Kidney (tissue), 14 donors: ENCODE data around the gene CLMP. TPM values are rescaled to one million over a fixed set of nuclear protein-coding genes. Genes with fewer than 3 reads are reported as not detected.
A peak's percentile ranks its signal among the peaks of the same experiment; 100 is the strongest.

Experiments
- DNase-seq, 5 donors: peaks; one replicate each; pipeline ENCODE4 v3.0.0-alpha.2; 2013 to 2020
- FAIRE-seq: peaks from 2 replicates; lab custom pipeline; 2012; peaks lifted over from hg19 to GRCh38; lab: Jason Lieb, UNC
- H3K27ac ChIP-seq, 2 donors: one replicate each; pipeline ENCODE4 v1.7.0; 2013; ENCODE audit warnings: low read depth in 2 of 2, low read length in 2 of 2, inconsistent platforms in 1 of 2
- H3K27me3 ChIP-seq: one replicate; pipeline ENCODE4 v1.7.1; 2013; ENCODE audit warnings: low read length, inconsistent platforms; ENCODE audit not compliant: control insufficient read depth, insufficient read depth
- H3K36me3 ChIP-seq, 3 donors: one replicate each; pipeline versions ENCODE4 v1.7.0 to v1.7.1; 2013; ENCODE audit warnings: low read length in 3 of 3, control low read depth in 1 of 3, inconsistent platforms in 1 of 3; ENCODE audit not compliant: insufficient read depth in 3 of 3, control insufficient read depth in 2 of 3
- H3K4me1 ChIP-seq, 3 donors: one replicate each; pipeline versions ENCODE4 v1.7.0 to v1.7.1; 2013; ENCODE audit warnings: low read length in 3 of 3, inconsistent platforms in 1 of 3, low read depth in 1 of 3; ENCODE audit not compliant: control insufficient read depth in 2 of 3, insufficient read depth in 2 of 3
- H3K4me3 ChIP-seq, 3 donors: one replicate each; pipeline versions ENCODE4 v1.7.0 to v1.8.1; 2013; ENCODE audit warnings: low read length in 3 of 3, control low read depth in 1 of 3, inconsistent platforms in 1 of 3
- H3K9ac ChIP-seq, 3 donors: one replicate each; pipeline versions ENCODE4 v1.7.0 to v1.7.1; 2013; ENCODE audit warnings: low read length in 3 of 3, control low read depth in 1 of 3, inconsistent platforms in 1 of 3
- H3K9me3 ChIP-seq, 3 donors: one replicate each; pipeline versions ENCODE4 v1.7.0 to v1.7.1; 2013; ENCODE audit warnings: low read length in 3 of 3, control low read depth in 1 of 3, inconsistent platforms in 1 of 3; ENCODE audit not compliant: control insufficient read depth in 2 of 3, insufficient read depth in 1 of 3
- CTCF ChIP-seq: IDR thresholded peaks from 3 replicates; pipeline ENCODE4 v1.5.1; 2012; ENCODE audit warnings: mild to moderate bottlenecking, moderate library complexity, borderline replicate concordance; ENCODE audit not compliant: insufficient read depth; ENCODE audit errors: extremely low read depth
- intact Hi-C: fragments of 100-400 bp; cut with DNase I; formaldehyde crosslinking; loops from one replicate; pipeline ENCODE4 v1.11.1; 2022
- polyA plus RNA-seq: library from polyadenylated mRNA; stranded (reverse); fragments of 350-450 nt; fragmentation: Illumina TruSeq; extraction: RNeasy Lipid Tissue Mini Kit (QIAGEN cat#74804); gene quantifications from one replicate; pipeline ENCODE4 v1.2.3, GENCODE V29; 2014; ENCODE audit warnings: low read depth, low replicate concordance; ENCODE audit not compliant: insufficient read depth
- total RNA-seq: library from RNA; stranded (reverse); fragmentation: NEBNext Ultra II Directional; extraction: Animal tissue kit (Norgen Biotek cat#: 25700); gene quantifications from one replicate; pipeline ENCODE4 v1.2.1, GENCODE V29; 2021
- donor health status: control.
- donor health status: control.
- donor health status: control.
- donor health status: control.
- donor health status: control.
- donor health status: DM: yes; HTN: yes; CAD: no.
- donor health status: Normal renal cell carcinoma (clear cell type).

CLMP gene
- total and polyA plus RNA-seq, 2 donors from 2014 or later: 1.2 to 6.8 TPM

GRCh38 chr11:123203934-123204333, 8.9 kb upstream of the CLMP start:
- no peak for DNase-seq
- Histone ChIP-seq H3K9ac (no peak overlapping the region), H3K9me3 (no peaks in the 10 kb centered on the region), H3K36me3 (no peaks in the 10 kb centered on the region), H3K4me1 (peaks cover 0 to 2% (median 0%) of the 10 kb centered on the region in 3 donors), H3K4me3 (no peak overlapping the region), H3K27ac (no peak overlapping the region), H3K27me3 (no peaks in the 10 kb centered on the region)
- FAIRE-seq: no peak
- TF ChIP-seq CTCF: no peak
- intact Hi-C loops: no loop called here

GRCh38 chr11:123203471-123203870, 8.4 kb upstream of the CLMP start:
- H3K9ac ChIP-seq: no peak overlapping the region
- intact Hi-C loops: no loop called here
- TF ChIP-seq CTCF: no peak
- H3K4me1 ChIP-seq: peaks cover 0 to 2% (median 0%) of the 10 kb centered on the region in 3 donors
- DNase-seq: no peak
- H3K27ac ChIP-seq: no peak overlapping the region
- H3K9me3 ChIP-seq: no peaks in the 10 kb centered on the region
- no peaks in the 10 kb centered on the region for H3K27me3 ChIP-seq
- H3K4me3 ChIP-seq: no peak overlapping the region
- no peak for FAIRE-seq
- no peaks in the 10 kb centered on the region for H3K36me3 ChIP-seq

- peaks cover 0 to 2% (median 0%) of the 10 kb centered on the region in 3 donors for H3K4me1 ChIP-seq
- FAIRE-seq (no peak), DNase-seq (peak in 4 of 5 donors; percentile 70 to 90 (median 76))
- H3K4me3 ChIP-seq: no peak overlapping the region
- H3K36me3 ChIP-seq: no peaks in the 10 kb centered on the region
- no peak overlapping the region for H3K27ac ChIP-seq
- no peaks in the 10 kb centered on the region for H3K9me3 ChIP-seq
- H3K9ac ChIP-seq: no peak overlapping the region
- no peak for TF ChIP-seq CTCF
- intact Hi-C loops: no loop called here
- H3K27me3 ChIP-seq: no peaks in the 10 kb centered on the region
These were observed 7.4 kb upstream of the CLMP start for GRCh38 chr11:123202155-123203151.
